NCI-H2227 treated with DMSO at 0.1 percent for 48 hours (cell line): ENCODE data around the gene THYN1.

Experiments used
- DNase-seq: peaks from one replicate; lab custom pipeline; 2025; lab: John Stamatoyannopoulos, UW

The THYN1 gene

DNA sequence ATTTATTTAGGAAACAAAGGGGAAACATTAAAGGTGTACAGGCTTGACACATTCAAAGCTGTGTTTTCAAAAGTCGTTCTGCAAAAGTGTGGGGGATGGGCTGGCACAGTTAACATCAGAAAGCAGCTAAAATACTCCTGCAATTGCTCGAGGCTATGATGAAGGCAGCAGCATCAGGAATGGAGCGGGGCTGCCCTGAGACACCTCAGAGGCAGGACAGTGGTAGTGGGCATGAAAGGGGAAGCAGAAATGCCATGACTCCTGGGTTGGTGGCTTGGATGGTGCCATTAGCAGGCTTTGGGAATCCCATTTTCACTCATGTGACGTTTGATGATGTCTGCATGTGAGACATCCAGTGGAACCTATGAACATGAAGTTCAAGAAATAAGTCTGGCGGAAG lies 30.0 kb downstream of the THYN1 start:
- DNase-seq = no peak

GRCh38 chr11:134216816-134217215 lies 36.3 kb downstream of the THYN1 start:
- no peak for DNase-seq

DNA sequence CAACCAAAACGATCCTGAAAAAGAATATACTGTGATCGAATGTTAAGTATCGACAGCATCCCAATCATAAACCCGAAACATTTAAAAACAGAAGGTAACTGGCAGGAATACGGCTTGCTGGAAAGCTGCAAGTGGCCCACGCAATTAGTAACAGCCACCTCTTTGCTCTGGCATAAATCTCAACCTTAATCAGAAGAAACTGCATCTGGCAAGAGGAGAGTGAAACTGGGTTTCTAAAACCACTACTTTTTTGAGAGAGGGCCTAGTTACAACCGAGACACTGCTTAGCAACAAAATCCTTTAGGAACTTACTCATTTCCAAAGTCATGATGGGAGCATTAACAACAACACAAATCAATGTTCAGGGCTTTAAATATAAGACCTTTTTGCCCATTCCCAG lies 37.3 kb downstream of the THYN1 start:
- no peak for DNase-seq

DNA sequence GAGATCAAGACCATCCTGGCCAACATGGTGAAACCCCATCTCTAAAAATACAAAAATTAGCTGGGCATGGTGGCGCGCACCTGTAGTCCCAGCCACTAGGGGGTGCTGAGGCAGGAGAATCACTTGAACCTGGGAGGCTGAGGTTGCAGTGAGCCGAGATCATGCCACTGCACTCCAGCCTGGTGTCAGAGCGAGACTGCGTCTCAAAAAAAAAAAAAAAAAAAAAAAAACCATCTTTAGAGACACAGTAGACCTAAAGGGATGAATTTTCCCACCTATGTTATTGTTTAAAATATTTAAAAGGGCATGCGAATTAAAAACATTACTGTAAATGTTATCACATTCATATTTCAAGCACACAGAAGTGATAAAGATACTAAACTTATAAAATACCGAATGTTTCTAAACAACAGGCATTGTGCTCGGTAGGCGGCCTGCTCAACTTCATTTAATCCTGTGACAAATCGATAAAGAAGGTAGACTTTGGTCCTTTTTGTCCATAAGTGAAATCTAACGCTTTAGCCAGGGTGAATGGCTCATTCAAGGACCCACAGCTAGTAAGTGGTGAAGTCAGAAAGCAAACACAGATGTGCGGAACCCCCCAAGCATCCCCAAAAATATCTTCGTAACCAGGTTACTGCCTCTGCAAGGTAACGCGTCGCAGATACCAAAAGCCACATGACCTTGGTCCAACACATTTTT lies 45.5 kb downstream of the THYN1 start:
- DNase-seq = no peak

GRCh38 chr11:134206185-134206584 lies 47.0 kb downstream of the THYN1 start:
- no peak for DNase-seq

DNA sequence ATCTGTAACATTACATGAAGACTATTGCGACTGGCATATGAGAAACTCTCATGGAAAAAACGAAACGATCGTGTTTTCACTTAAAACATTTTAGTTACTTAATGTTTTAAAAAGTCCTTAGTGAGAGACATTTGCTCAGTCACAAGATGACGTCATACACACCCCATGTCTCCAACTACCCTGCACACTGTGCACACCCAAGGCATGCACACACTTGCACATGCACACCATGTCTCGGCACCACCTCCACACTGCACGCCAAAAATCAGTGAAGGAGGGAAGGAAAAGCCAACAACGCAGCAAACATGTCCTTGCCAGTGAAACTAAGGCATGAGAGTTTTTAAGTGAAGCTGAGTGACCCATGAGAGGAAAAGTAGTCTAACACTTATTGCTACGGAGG lies 47.4 kb downstream of the THYN1 start:
- DNase-seq = no peak

- no peak for DNase-seq
Observed at GRCh38 chr11:134202661-134203060, 50.5 kb downstream of the THYN1 start.

DNA sequence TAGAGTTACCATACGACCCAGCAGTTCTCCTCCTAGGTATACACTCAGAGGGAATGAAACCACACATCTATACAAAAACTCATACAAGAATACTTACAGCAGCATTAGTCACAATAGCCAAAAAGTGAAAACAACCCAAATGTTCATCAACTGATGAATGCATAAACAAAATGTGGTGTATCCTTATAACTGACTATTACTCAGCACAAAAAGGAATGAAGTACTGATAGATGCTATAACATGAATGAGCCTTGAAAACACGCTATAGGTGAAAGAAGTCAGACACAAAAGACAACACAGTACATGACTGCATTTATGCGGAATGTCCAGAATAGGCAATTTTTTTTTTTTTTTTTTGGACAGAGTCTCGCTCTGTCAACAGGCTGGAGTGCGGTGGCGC lies 52.5 kb downstream of the THYN1 start:
- DNase-seq = no peak

DNA sequence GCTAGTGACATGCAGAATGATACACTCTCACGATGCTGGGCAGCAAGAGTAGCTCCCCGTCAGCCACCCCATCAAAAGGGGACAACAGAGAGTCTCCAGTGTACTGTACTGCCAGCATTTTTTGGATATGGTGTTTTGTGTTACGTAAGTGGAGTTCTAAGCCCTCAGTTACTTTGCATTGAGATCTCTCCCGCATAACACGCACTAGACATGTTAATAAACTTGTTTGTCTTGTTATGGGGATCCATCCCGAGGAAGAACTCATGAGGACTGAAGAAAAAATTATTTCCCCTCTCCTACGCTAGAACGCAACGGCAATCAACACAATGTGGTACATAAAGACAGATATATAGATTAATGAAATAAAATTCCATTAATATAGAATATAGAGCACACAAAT lies 53.6 kb downstream of the THYN1 start:
- no peak for DNase-seq
